Measurements from ENCODE around the gene ZBTB43. TPM values are rescaled to one million over a fixed set of nuclear protein-coding genes. Genes with fewer than 3 reads are reported as not detected.
"Not testable (repeated sequence)": the region's sequence is repeated elsewhere in the genome, so short reads cannot be mapped to it uniquely, and the experiment has no call there.

Gene ZBTB43
- total RNA-seq, 1 experiment from 2014 or later, result 11.9 TPM

- Mint-ChIP-seq H3K27ac (ENCODE audit: unreplicated experiment) (peak overlapping the region; percentile 90), H3K9me3 (ENCODE audit: low read depth, unreplicated experiment) (no peaks in the 10 kb centered on the region), H3K36me3 (ENCODE audit: insufficient read depth, unreplicated experiment) (peaks cover 21% of the 10 kb centered on the region), H3K27me3 (ENCODE audit: unreplicated experiment) (no peaks in the 10 kb centered on the region), H3K4me3 (ENCODE audit: low read depth, unreplicated experiment) (peak overlapping the region; percentile 85), H3K4me1 (ENCODE audit: low read depth, unreplicated experiment) (peaks cover 20% of the 10 kb centered on the region)
- CTCF ChIA-PET, result interaction anchor here (1.3 kb wide), 1 partner anchor 100 kb away, joined by 3 read pairs; no protein-coding TSS in a partner anchor
- BruUV-seq (replicated peaks), result no TSS peak
- intact Hi-C loops (cut with micrococcal nuclease; ENCODE audit: unreplicated experiment), result no loop called here
- TF ChIP-seq, protein P1, sequence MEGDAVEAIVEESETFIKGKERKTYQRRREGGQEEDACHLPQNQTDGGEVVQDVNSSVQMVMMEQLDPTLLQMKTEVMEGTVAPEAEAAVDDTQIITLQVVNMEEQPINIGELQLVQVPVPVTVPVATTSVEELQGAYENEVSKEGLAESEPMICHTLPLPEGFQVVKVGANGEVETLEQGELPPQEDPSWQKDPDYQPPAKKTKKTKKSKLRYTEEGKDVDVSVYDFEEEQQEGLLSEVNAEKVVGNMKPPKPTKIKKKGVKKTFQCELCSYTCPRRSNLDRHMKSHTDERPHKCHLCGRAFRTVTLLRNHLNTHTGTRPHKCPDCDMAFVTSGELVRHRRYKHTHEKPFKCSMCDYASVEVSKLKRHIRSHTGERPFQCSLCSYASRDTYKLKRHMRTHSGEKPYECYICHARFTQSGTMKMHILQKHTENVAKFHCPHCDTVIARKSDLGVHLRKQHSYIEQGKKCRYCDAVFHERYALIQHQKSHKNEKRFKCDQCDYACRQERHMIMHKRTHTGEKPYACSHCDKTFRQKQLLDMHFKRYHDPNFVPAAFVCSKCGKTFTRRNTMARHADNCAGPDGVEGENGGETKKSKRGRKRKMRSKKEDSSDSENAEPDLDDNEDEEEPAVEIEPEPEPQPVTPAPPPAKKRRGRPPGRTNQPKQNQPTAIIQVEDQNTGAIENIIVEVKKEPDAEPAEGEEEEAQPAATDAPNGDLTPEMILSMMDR (IDR thresholded peaks at IDR 0.05; ENCODE audit: unreplicated experiment), result no peak
- no peak for DNase-seq
Measured at GRCh38 chr9:126806336-126806735, 1.5 kb downstream of the ZBTB43 start.

DNA sequence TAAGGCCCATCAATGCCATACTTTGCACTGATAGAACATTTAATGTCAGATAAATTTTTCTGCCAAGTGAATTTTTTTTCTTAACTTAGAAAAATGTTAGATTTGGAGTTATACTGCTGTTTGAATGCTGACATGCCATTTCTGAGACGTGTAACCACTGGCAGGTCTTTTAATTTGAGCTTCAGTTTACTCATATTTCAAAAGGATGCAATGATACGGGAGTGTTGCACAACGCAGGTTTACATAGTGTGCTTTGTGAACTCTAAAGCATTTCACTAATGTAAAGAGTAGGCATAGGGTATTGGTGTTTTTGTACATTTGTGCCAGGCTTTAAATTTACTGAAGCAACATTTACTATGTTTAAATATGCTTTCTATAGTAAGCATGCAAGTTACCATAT is 4.2 kb downstream of the ZBTB43 start:
- DNase-seq, result no peak
- intact Hi-C loops (cut with micrococcal nuclease; ENCODE audit: unreplicated experiment), result no loop called here
- TF ChIP-seq, protein P1 (IDR thresholded peaks at IDR 0.05; ENCODE audit: unreplicated experiment), result no peak
- peaks cover 20% of the 10 kb centered on the region for H3K4me1 Mint-ChIP-seq (ENCODE audit: low read depth, unreplicated experiment)
- no peaks in the 10 kb centered on the region for H3K27me3 Mint-ChIP-seq (ENCODE audit: unreplicated experiment)
- CTCF ChIA-PET, result no interaction called here
- no peaks in the 10 kb centered on the region for H3K9me3 Mint-ChIP-seq (ENCODE audit: low read depth, unreplicated experiment)
- H3K27ac Mint-ChIP-seq (ENCODE audit: unreplicated experiment), result no peak overlapping the region
- peaks cover 25% of the 10 kb centered on the region for H3K36me3 Mint-ChIP-seq (ENCODE audit: insufficient read depth, unreplicated experiment)
- BruUV-seq (replicated peaks), result no TSS peak
- no peak overlapping the region for H3K4me3 Mint-ChIP-seq (ENCODE audit: low read depth, unreplicated experiment)

DNA sequence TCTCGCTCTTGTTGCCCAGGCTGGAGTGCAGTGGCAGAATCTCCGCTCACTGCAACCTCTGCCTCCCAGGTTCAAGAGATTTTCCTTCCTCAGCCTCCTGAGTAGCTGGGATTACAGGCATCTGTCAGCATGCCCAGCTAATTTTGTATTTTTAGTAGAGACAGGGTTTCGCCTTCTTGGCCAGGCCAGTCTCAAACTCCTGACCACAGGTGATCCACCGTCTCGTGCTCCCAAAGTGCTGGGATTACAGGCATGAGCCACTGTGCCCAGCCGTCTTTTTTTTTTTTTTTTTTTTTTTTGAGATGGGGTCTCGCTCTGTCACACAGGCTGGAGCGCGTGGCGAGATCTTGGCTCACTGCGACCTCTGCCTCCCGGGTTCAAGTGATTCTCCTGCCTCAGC is 5.4 kb downstream of the ZBTB43 start:
- H3K27ac Mint-ChIP-seq (ENCODE audit: unreplicated experiment); H3K9me3 Mint-ChIP-seq (ENCODE audit: low read depth, unreplicated experiment); DNase-seq; intact Hi-C loops (cut with micrococcal nuclease; ENCODE audit: unreplicated experiment); H3K4me3 Mint-ChIP-seq (ENCODE audit: low read depth, unreplicated experiment); H3K27me3 Mint-ChIP-seq (ENCODE audit: unreplicated experiment); BruUV-seq (replicated peaks): not testable (repeated sequence)
- Mint-ChIP-seq H3K36me3 (ENCODE audit: insufficient read depth, unreplicated experiment) (peaks cover 14% of the 10 kb centered on the region), H3K4me1 (ENCODE audit: low read depth, unreplicated experiment) (peaks cover 20% of the 10 kb centered on the region)
- CTCF ChIA-PET, result interaction anchor here (0.7 kb wide), 1 partner anchor 43 kb away, joined by 3 read pairs; no protein-coding TSS in a partner anchor

DNA sequence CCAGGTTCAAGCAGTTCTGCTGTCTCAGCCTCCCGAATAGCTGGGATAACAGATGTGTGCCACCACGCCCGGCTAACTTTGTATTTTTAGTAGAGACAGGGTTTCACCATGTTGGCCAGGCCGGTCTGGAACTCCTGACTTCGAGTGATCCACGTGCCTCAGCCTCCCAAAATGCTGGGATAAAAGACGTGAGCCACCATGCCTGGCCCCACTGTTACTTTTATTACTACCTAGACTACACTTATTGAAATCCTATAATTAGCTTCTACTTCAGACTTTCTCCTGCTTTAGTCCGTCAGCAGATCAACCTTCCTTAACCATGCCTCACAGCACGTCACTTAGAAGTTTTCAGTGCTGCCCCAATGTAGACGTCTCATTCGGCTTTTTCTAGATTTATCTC is 8.2 kb downstream of the ZBTB43 start:
- intact Hi-C loops (cut with micrococcal nuclease; ENCODE audit: unreplicated experiment), result no loop called here
- BruUV-seq (replicated peaks), result no TSS peak
- H3K27me3 Mint-ChIP-seq (ENCODE audit: unreplicated experiment), result no peaks in the 10 kb centered on the region
- no peak overlapping the region for H3K27ac Mint-ChIP-seq (ENCODE audit: unreplicated experiment)
- no peak for DNase-seq
- H3K36me3 Mint-ChIP-seq (ENCODE audit: insufficient read depth, unreplicated experiment), result peaks cover 11% of the 10 kb centered on the region
- H3K4me1 Mint-ChIP-seq (ENCODE audit: low read depth, unreplicated experiment), result no peaks in the 10 kb centered on the region
- no peak overlapping the region for H3K4me3 Mint-ChIP-seq (ENCODE audit: low read depth, unreplicated experiment)
- CTCF ChIA-PET, result no interaction called here
- peaks cover 5% of the 10 kb centered on the region for H3K9me3 Mint-ChIP-seq (ENCODE audit: low read depth, unreplicated experiment)
- TF ChIP-seq, protein P1 (IDR thresholded peaks at IDR 0.05; ENCODE audit: unreplicated experiment), result no peak

GRCh38 chr9:126814091-126814490 is 9.3 kb downstream of the ZBTB43 start:
- intact Hi-C loops (cut with micrococcal nuclease; ENCODE audit: unreplicated experiment), result no loop called here
- Mint-ChIP-seq H3K9me3 (ENCODE audit: low read depth, unreplicated experiment) (peaks cover 5% of the 10 kb centered on the region), H3K27me3 (ENCODE audit: unreplicated experiment) (no peaks in the 10 kb centered on the region), H3K4me1 (ENCODE audit: low read depth, unreplicated experiment) (no peaks in the 10 kb centered on the region), H3K4me3 (ENCODE audit: low read depth, unreplicated experiment) (no peak overlapping the region), H3K27ac (ENCODE audit: unreplicated experiment) (no peak overlapping the region), H3K36me3 (ENCODE audit: insufficient read depth, unreplicated experiment) (peaks cover 11% of the 10 kb centered on the region)
- TF ChIP-seq, protein P1 (IDR thresholded peaks at IDR 0.05; ENCODE audit: unreplicated experiment), result no peak
- no TSS peak for BruUV-seq (replicated peaks)
- DNase-seq, result no peak
- CTCF ChIA-PET, result no interaction called here

- not testable (repeated sequence) for H3K36me3 Mint-ChIP-seq (ENCODE audit: insufficient read depth, unreplicated experiment)
Measured at GRCh38 chr9:126817615-126818014, 12.8 kb downstream of the ZBTB43 start.

More at GRCh38 chr9:126817615-126818014, 12.8 kb downstream of the ZBTB43 start:
- intact Hi-C loops (cut with micrococcal nuclease; ENCODE audit: unreplicated experiment); BruUV-seq (replicated peaks); H3K4me1 Mint-ChIP-seq (ENCODE audit: low read depth, unreplicated experiment); H3K27me3 Mint-ChIP-seq (ENCODE audit: unreplicated experiment); H3K27ac Mint-ChIP-seq (ENCODE audit: unreplicated experiment); CTCF ChIA-PET; H3K9me3 Mint-ChIP-seq (ENCODE audit: low read depth, unreplicated experiment); DNase-seq; H3K4me3 Mint-ChIP-seq (ENCODE audit: low read depth, unreplicated experiment): not testable (repeated sequence)

All from Calu3 (cell line).